RCC 7860 (cell line): ENCODE measurements around the gene VPS16.

Source experiments
- DNase-seq: peaks from one replicate; pipeline ENCODE4 v3.0.0-alpha.2; 2015; ENCODE audit warnings: low spot score
- FAIRE-seq: peaks from 2 replicates; lab custom pipeline; 2012; peaks lifted over from hg19 to GRCh38; lab: Jason Lieb, UNC

Gene VPS16

GRCh38 chr20:2840138-2840966, at the start of gene VPS16, which contains the start of gene PCED1A:
TSS of gene VPS16 (plus strand) at chr20:2840745. CDS start at chr20:2840775, 30 bp downstream.
TSS of gene PCED1A (minus strand) at chr20:2840655. CDS start at chr20:2839912, 743 bp downstream.
- FAIRE-seq (no peak), DNase-seq (peak; percentile 60)

- DNase-seq (no peak), FAIRE-seq (no peak)
Measured at GRCh38 chr20:2793471-2793870, 47.1 kb upstream of the VPS16 start.

- FAIRE-seq: no peak
- DNase-seq: no peak
Measured at GRCh38 chr20:2794202-2794748, 46.3 kb upstream of the VPS16 start.

GRCh38 chr20:2794866-2795447, 45.6 kb upstream of the VPS16 start:
- FAIRE-seq (no peak), DNase-seq (no peak)

GRCh38 chr20:2795451-2795850, 45.1 kb upstream of the VPS16 start:
- FAIRE-seq (no peak), DNase-seq (no peak)

GRCh38 chr20:2796011-2796660, 44.4 kb upstream of the VPS16 start:
- FAIRE-seq (no peak), DNase-seq (no peak)

GRCh38 chr20:2797136-2797983, 43.2 kb upstream of the VPS16 start:
- FAIRE-seq (no peak), DNase-seq (no peak)

GRCh38 chr20:2798095-2798805, 42.3 kb upstream of the VPS16 start:
- FAIRE-seq: no peak
- DNase-seq: no peak

GRCh38 chr20:2798814-2799213, 41.7 kb upstream of the VPS16 start:
- FAIRE-seq (no peak), DNase-seq (no peak)

GRCh38 chr20:2799271-2799670, 41.3 kb upstream of the VPS16 start:
- DNase-seq: no peak
- FAIRE-seq: no peak

GRCh38 chr20:2799688-2800520, 40.6 kb upstream of the VPS16 start:
- DNase-seq (no peak), FAIRE-seq (no peak)

- DNase-seq: no peak
- no peak for FAIRE-seq
Measured at GRCh38 chr20:2800521-2801285, 39.8 kb upstream of the VPS16 start, which contains the start of gene CPXM1. TSS of gene CPXM1 (minus strand) at chr20:2800627. CDS start at chr20:2800572, 55 bp downstream.

- FAIRE-seq (no peak), DNase-seq (no peak)
Measured at GRCh38 chr20:2801286-2801728, 39.2 kb upstream of the VPS16 start.

GRCh38 chr20:2804041-2804828, 36.3 kb upstream of the VPS16 start:
- no peak for FAIRE-seq
- no peak for DNase-seq

GRCh38 chr20:2804852-2805688, 35.5 kb upstream of the VPS16 start:
- FAIRE-seq (no peak), DNase-seq (no peak)

GRCh38 chr20:2805689-2806350, 34.7 kb upstream of the VPS16 start:
- FAIRE-seq: no peak
- no peak for DNase-seq
